Activated CD4-positive, CD25-positive, alpha-beta regulatory T cell treated with anti-CD3 and anti-CD28 coated beads, Interleukin-2, amount 50 U/mL, for 72 hours (primary cell): Measurements from ENCODE around the gene OXCT2.

Experiments
- DNase-seq: peaks from one replicate; pipeline ENCODE4 v3.0.0; 2021

OXCT2 gene

GRCh38 chr1:39761557-39762260 is 9.4 kb downstream of the OXCT2 start:
- DNase-seq: no peak

DNA sequence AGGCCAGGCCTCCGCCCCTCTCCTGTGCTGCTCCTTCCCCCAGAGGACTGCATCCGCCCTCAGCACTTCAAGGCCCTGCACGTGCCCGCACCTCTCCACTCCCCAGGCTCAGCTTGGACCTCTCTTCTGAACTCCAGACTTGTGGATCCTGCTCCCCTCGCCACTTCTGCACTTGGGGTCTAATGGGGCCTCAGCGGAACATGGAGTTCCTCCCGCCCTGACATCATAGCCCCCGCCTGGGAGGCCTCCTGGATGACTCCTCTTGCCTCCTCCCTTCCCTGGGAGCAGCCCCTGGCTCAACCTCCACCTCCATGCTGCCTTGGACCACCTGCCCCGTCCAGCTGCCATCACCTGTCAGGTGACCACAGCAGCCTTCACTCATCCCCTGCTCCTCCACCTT is 10.1 kb downstream of the OXCT2 start:
- no peak for DNase-seq

- no peak for DNase-seq
Observed at GRCh38 chr1:39760074-39761008, 10.8 kb downstream of the OXCT2 start.

DNA sequence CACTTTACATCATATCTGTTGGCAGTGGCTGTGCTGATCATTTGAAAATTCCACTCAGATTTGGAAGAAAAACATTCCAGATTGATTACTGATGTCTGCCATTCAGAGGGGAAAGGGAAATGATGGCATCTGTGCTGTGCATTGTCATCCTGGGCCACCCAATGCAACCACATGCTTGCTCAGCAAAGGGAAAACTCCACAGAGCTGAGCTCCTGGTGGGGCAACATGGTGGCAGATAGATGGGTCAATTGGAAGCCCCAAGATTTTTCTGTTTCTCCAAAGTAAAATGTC is 11.8 kb downstream of the OXCT2 start:
- DNase-seq: no peak

- DNase-seq: no peak
Observed at GRCh38 chr1:39758556-39759435, 12.4 kb downstream of the OXCT2 start.

DNA sequence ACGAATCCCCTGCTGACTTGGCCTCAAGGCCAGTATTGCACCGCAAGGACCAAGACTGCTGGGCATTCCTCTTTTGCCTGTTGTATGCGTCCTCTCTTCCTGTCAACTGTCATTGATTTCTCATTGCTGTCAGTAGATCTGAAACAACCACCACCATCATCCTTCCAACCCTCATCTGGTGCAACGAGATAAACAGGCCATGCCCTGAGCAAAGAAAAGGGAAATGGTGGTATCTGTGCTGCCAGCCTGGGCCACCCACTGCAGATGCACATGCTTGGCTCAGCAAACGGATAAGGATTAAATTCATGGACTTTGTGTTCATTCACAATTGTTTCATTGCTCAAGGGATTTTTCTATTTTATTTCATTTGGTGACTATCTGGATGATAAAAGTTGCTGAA is 13.6 kb downstream of the OXCT2 start:
- DNase-seq: no peak

GRCh38 chr1:39755965-39756659 is 15.0 kb downstream of the OXCT2 start:
- no peak for DNase-seq

DNA sequence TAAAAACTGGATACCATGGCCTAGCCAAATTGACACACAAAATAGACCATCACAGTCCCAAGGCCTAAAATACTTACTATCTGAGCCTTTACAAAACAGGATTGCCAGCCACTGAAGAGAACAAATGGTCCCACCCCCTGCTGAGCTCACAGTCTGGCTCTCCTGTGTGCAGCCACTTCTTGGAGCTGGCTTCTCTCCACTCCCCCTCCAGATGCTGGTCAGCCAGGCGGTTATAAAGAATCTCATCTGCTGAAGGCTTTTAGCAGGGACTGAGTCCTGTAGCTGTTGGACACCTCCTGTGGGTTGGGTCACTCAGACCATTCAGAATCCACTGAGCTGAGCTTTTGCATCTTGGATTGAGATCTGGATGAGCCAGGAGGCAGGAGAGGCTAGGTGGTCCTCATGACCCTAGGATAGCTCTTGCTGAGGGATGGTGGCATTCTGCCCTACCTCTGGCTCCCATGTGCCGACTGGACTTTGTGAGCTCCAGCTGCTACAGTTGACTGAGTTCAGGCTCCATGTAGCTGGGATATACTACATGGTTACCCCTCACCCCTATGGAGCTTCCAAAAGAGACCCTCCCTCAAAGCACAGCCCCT is 16.1 kb downstream of the OXCT2 start:
- DNase-seq: no peak

GRCh38 chr1:39754026-39754570 is 17.1 kb downstream of the OXCT2 start:
- DNase-seq: no peak

DNA sequence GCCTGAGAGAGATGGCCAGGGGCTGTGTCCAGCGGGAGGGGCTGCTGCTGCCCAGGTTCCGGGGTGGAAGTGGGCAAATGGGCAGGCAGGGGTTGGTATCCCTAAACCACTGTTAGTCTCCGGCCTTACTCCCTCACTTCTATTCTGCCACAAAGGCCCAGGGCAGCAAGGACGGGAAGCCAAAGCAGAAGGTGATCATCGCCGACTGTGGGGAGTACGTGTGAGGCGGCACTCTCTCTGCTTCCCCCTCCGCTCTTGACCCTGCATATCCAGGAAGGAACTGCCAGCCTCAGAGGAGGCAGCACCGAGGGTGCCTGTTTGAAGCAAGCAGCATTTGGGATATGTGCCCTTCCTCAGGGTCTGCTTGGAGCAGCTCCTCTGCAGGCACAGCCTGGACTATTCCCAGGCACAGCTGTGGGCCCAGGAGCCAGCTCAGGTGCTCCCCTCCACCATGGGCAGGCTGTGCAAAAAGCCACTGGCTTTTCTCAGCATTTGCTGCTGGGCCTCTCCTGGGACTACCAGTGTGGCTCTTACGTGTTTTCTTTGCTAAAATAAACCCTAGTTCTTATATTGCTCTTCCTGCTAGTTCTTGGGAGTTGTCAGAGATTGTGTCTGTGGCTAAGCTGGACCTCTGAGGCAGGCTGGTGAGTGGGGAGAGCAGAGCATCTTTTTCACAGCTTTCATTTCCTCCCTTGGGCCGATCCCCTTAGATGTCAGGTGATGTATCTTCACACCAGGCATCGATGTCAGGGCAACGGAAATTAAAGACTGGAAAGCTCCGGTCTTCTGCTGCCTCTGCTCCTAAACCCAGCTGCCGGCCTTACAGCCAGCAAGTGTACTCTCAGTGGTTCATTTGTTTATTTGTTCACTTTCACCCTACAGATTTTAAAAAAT is 17.8 kb downstream of the OXCT2 start:
- DNase-seq: no peak

DNA sequence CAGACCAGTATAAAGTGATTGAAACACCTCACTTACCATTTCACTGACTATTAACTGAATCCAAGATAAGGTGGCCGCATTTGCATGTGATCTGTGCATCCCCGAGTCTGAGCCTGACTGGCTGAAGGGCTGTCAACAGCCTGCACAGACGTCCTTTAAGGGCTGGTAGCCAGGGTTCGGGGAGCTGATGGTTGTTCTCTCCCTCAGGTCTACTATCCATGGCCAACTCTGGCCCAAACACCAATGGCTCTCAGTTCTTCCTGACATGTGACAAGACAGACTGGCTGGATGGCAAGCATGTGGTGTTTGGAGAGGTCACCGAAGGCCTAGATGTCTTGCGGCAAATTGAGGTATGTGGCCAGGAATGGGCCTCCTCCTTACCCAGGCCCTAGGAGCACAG is 18.4 kb downstream of the OXCT2 start:
- no peak for DNase-seq

DNA sequence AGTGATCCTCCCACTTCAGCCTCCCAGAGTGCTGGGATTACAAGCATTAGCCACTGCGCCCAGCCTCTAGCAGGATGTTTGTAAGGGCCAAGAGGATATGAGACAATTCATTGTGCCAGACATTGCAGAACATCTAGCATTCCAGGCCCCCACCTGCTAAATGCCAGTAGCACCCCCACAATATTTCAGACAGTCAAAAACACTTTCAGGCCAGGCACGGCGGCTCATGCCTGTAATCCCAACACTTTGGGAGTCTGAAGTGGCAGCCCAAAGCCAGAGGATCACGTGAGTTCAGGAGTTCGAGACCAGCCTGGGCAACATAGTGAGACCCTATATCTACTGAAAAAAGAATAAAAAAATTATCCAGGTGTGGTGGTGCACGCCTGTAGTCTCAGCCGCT is 19.6 kb downstream of the OXCT2 start:
- DNase-seq: no peak

DNA sequence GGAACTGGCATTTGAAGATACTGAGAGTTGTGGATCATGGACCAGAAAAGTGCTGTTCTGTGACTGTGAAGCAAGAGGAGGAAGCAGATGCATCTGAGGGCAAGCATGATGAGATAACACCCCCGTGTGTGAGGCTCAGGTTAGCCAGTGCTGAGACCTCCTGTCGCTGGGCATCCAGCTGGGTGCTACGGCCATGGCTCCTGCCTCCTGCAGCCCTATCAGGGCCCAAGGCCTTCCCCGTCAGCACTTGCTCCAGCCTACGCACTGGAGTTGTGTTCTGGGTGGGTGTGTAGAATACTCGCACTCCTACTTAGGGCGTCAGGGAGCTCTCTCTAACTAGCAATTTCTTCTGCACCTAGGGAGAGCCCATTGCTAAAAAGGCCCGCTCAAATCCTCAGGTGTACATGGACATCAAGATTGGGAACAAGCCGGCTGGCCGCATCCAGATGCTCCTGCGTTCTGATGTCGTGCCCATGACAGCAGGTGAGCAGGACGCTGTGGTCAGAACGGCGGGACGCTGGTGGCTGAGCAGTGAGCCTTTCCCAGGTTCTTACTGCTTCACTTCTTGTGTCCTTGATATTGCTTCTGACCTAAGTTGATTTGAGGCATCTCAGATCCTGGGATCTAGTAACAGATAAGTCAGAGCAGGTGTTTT is 26.0 kb downstream of the OXCT2 start:
- DNase-seq: no peak

DNA sequence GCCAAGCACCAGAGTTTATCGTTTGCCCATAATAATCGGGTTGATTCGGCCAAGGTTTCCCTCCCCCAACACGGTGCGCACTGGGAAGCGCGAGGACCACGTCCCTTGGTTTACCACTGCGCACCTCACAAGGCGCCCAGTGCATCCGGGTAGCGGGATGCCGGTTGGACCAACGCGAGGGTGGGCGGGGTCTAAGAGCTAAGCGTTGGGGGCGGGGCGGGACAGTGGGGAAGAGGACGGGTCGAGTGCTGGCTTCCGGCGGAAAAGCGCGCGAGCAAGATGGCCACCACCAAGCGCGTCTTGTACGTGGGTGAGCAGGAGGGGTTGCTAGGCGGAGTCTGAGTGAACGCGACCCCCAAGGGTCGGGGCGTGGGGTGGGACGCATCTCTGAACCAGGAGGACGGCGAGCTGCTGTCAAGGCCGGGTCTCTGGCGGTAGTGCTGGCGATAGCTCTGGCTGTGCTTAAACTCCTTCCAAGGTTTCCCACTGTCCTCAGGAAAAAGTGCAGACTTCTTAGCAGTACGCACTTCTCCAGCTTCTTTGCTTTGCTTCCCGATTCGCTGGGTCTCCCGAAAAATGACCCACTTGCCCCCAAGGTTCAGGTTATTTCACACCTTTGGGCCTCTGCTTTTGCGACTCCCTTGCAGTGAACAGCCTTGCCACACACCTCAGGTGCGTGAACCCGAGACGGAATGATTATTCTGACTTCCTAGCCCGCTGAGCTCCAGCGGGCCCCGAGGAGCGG is 32.4 kb downstream of the OXCT2 start, which contains the start of gene PPIE:
Gene PPIE (plus strand): TSS at position 261 of the 745 bp plus-strand sequence. CDS start 19 bp downstream, at position 280.
- DNase-seq: peak; percentile 92

DNA sequence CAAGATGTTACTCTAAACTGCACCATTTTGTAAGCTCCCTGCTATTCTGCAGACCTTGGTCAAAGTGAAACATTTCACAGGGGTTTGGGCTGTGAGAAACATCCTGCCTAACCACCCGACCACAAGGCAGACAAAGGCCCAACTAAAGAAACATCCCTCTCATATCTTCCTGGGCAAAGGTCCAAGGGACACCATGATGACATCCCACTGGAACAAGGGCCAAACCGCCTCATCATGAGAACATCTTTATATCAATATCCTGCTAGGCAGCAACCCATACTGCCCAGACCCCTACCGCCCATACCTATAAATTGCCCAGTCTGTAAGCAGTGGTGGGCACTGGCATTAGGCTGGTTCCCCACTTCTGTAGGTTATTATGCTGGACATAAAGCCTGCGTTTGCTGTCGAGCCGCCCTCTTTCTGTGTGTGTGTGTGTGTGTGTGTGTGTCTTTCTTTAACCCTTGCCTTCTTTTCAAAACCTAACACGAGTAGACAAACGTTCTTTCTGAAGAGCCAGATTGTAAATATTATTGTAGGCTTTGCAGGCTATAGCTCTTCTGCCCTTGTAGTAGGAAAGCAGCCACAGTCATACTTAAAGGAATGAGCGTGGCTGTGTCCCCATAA is 33.5 kb downstream of the OXCT2 start:
- no peak for DNase-seq

GRCh38 chr1:39735731-39736130 is 35.4 kb downstream of the OXCT2 start:
- no peak for DNase-seq

GRCh38 chr1:39733161-39733560 is 38.0 kb downstream of the OXCT2 start:
- no peak for DNase-seq

DNA sequence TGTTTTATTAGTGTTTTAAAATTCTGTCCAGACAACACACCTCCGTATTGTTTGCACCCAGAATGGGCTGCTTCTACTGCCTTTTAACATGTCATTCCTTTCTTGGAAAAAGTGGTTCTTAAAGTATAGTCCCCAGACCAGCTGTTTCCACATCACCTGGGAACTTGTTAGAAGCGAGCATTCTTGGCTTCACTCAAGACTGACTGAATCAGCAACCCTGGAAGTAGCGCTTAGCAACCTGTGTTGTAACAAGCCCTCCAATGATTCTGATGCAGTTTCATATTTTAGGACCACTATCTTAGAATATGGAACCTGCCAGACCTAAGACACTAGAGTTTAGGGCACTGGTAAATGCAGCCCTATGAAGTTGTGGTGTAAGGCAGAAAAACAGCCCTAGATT is 38.4 kb downstream of the OXCT2 start:
- no peak for DNase-seq

DNA sequence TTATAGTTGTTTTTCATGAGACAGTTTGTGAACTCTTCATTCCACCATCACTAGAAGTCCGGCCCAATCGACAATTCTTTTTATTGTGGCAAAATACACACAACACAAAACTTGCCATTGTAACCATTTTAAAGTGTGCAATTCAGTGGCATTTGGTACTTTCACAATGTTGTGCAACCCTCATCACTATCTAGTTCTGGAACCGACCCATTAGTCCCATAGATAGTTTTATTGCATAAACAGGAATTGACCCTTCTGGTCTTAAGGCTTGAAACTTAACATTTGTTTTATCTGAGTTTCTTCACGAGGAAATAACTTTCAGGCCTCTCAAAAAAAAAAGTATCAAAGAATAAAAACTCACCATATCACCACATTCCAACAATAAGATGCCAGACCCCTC is 41.3 kb downstream of the OXCT2 start:
- DNase-seq: no peak
